Spleen (tissue), 7 donors: Measurements from ENCODE around the gene TIPARP.

Experiments used
- POLR2A ChIP-seq, 3 donors: fragments of 450-650 bp; IDR thresholded peaks; one replicate each; pipeline ENCODE4 v1.5.1; 2017; ENCODE audit warnings: antibody characterized with exemption in 3 of 3, mild to moderate bottlenecking in 1 of 3
- POLR2AphosphoS5 ChIP-seq, 3 donors: sonication (generic); formaldehyde crosslinking; IDR thresholded peaks; one replicate each; pipeline ENCODE4 v1.5.1; 2017; ENCODE audit warnings: antibody characterized with exemption in 3 of 3
- TF ChIP-seq, protein P1 (sequence below), 11 experiments: fragments of 200-600 bp in 7 of 11; fragments of 450-650 bp in 4 of 11; sonication (generic) in 4 of 11; IDR thresholded peaks in 8 of 11; conservative IDR thresholded peaks in 3 of 11; 1 replicate in 7 of 11; 2 replicates in 4 of 11; pipeline versions ENCODE4 v1.4.0 to v1.8.0; 2016 to 2021; ENCODE audit warnings: antibody characterized with exemption in 11 of 11, inconsistent platforms in 4 of 11, mild to moderate bottlenecking in 1 of 11
- donor health status: DM: no; HTN: no; CAD: no; lungs with moderate emphysema.
- donor health status: DM: no; HTN: no; CAD: no.
- donor health status: DM: no; HTN: no; CAD: no.

- TF ChIP-seq POLR2A (IDR thresholded peaks at IDR 0.05) (no peak), POLR2AphosphoS5 (IDR thresholded peaks at IDR 0.05) (no peak)
- TF ChIP-seq, protein P1, sequence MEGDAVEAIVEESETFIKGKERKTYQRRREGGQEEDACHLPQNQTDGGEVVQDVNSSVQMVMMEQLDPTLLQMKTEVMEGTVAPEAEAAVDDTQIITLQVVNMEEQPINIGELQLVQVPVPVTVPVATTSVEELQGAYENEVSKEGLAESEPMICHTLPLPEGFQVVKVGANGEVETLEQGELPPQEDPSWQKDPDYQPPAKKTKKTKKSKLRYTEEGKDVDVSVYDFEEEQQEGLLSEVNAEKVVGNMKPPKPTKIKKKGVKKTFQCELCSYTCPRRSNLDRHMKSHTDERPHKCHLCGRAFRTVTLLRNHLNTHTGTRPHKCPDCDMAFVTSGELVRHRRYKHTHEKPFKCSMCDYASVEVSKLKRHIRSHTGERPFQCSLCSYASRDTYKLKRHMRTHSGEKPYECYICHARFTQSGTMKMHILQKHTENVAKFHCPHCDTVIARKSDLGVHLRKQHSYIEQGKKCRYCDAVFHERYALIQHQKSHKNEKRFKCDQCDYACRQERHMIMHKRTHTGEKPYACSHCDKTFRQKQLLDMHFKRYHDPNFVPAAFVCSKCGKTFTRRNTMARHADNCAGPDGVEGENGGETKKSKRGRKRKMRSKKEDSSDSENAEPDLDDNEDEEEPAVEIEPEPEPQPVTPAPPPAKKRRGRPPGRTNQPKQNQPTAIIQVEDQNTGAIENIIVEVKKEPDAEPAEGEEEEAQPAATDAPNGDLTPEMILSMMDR (IDR thresholded peaks at IDR 0.05 in 8 of 11, conservative IDR thresholded peaks at IDR 0.05 in 3 of 11): no peak
These were observed 8.3 kb upstream of the TIPARP start for GRCh38 chr3:156666073-156666472.
